Measurements from ENCODE around the gene ARL14. TPM values are rescaled to one million over a fixed set of nuclear protein-coding genes. Genes with fewer than 3 reads are reported as not detected.

Gene ARL14
- total and polyA plus RNA-seq, 2 donors (not counting 3 experiments of a cell fraction or from before 2014, with no cell fraction given), result not detected

- Histone ChIP-seq H3K4me3 (replicated peaks in 1 of 3; ENCODE audit: insufficient read depth in 1 of 3, low read depth in 1 of 3, low read length in 3 of 3) (no peak overlapping the region), H2AFZ (ENCODE audit: low read depth, low read length) (no peak overlapping the region), H3K9ac (replicated peaks; ENCODE audit: extremely low read depth, insufficient read depth, low read length) (no peak overlapping the region), H3K9me1 (replicated peaks; ENCODE audit: control insufficient read depth, extremely low read depth, insufficient read depth, low read length) (no peaks in the 10 kb centered on the region), H3K79me2 (ENCODE audit: control insufficient read depth, insufficient read depth, low read length) (no peaks in the 10 kb centered on the region), H3K36me3 (ENCODE audit: control insufficient read depth in 2 of 2, extremely low read depth in 1 of 2, insufficient read depth in 2 of 2, low read length in 2 of 2) (no peaks in the 10 kb centered on the region), H3K27ac (ENCODE audit: insufficient read depth, low read depth, low read length) (no peak overlapping the region), H3K4me1 (ENCODE audit: control insufficient read depth, extremely low read depth, insufficient read depth, low read length) (peaks cover 2% of the 10 kb centered on the region), H3K9me3 (replicated peaks; ENCODE audit: control insufficient read depth, insufficient read depth, low read length) (no peaks in the 10 kb centered on the region), H3K27me3 (ENCODE audit: control insufficient read depth in 2 of 2, insufficient read depth in 2 of 2, low read length in 2 of 2) (no peaks in the 10 kb centered on the region), H4K20me1 (replicated peaks; ENCODE audit: control insufficient read depth, extremely low read depth, insufficient read depth, low read length) (no peaks in the 10 kb centered on the region), H3K4me2 (ENCODE audit: insufficient read depth, low read length) (no peak overlapping the region)
- intact Hi-C loops (cut with micrococcal nuclease), result no loop called here
- ChIA-PET CTCF (no interaction called here), POLR2A (no interaction called here)
- BruUV-seq (replicated peaks), result no TSS peak
- no peak for TF ChIP-seq CTCF (IDR thresholded peaks at IDR 0.05; ENCODE audit: extremely low read depth in 1 of 2, insufficient read depth in 1 of 2, low read depth in 1 of 2, low read length in 2 of 2)
- no peak for TF ChIP-seq POLR2A (IDR thresholded peaks at IDR 0.05; ENCODE audit: low read depth, low read length)
- no peak for TF ChIP-seq MAX (IDR thresholded peaks at IDR 0.05; ENCODE audit: insufficient read depth, insufficient read length)
- TF ChIP-seq EZH2 (IDR thresholded peaks at IDR 0.05; ENCODE audit: borderline replicate concordance, low read depth, low read length, severe bottlenecking), result no peak
- TF ChIP-seq FOS (IDR thresholded peaks at IDR 0.05; ENCODE audit: borderline replicate concordance, insufficient read depth, low read length), result no peak
- TF ChIP-seq MYC (IDR thresholded peaks at IDR 0.05; ENCODE audit: low read depth, low read length), result no peak
- TF ChIP-seq GATA2 (IDR thresholded peaks at IDR 0.05; ENCODE audit: insufficient read depth, insufficient read length, low read depth, low read length), result no peak
- TF ChIP-seq POLR2AphosphoS5 (IDR thresholded peaks at IDR 0.05; ENCODE audit: insufficient read depth, low read depth, low read length), result no peak
- TF ChIP-seq JUN (IDR thresholded peaks at IDR 0.05; ENCODE audit: borderline replicate concordance, insufficient read depth, insufficient read length, low read depth), result no peak
- DNase-seq (ENCODE audit: low read depth, low spot score), result no peak
- dilution Hi-C loops (cut with MboI; ENCODE audit: extremely low pct_ligation_motif_present, low sequenced_read_pairs), result no loop called here
- FAIRE-seq, result no peak
Measured at GRCh38 chr3:160635213-160635612, 41.7 kb upstream of the ARL14 start.
